ENCODE results near the gene TAF7.

- TF ChIP-seq EZH2 (IDR thresholded peaks at IDR 0.05; ENCODE audit: insufficient read depth, poor library complexity, severe bottlenecking) (no peak), EZH2phosphoT487 (IDR thresholded peaks at IDR 0.05; ENCODE audit: insufficient read depth, low read depth) (no peak)
Observed at GRCh38 chr5:141319202-141319601, 1.4 kb downstream of the TAF7 start.
